AG10803 (cell line): ENCODE measurements around the gene NAA38.

Experiments used
- DNase-seq: peaks from one replicate; pipeline ENCODE4 v3.0.0; 2010; ENCODE audit warnings: low read depth
- H3K4me3 ChIP-seq: 2 replicates; pipeline ENCODE4 v1.5.1; 2011; ENCODE audit warnings: mild to moderate bottlenecking, low read length, control low read depth
- CTCF ChIP-seq: conservative IDR thresholded peaks from 2 replicates; pipeline ENCODE4 v1.5.1; 2011; ENCODE audit warnings: mild to moderate bottlenecking, low read length, control low read depth, inconsistent platforms

NAA38 gene

GRCh38 chr17:7846063-7846735, 11.2 kb downstream of the NAA38 start:
- no peak for DNase-seq
- no peak for TF ChIP-seq CTCF

GRCh38 chr17:7845359-7846062, 11.8 kb downstream of the NAA38 start:
- DNase-seq, result no peak
- peak overlapping the region; percentile 81; the same call in 1 of the 2 replicates for H3K4me3 ChIP-seq
- no peak for TF ChIP-seq CTCF

More at GRCh38 chr17:7846063-7846735, 11.2 kb downstream of the NAA38 start:
- H3K4me3 ChIP-seq, result no peak overlapping the region

- peak overlapping the region; percentile 81 for H3K4me3 ChIP-seq
- no peak for TF ChIP-seq CTCF
- peak; percentile 94 for DNase-seq
Measured at GRCh38 chr17:7844292-7845154, 12.8 kb downstream of the NAA38 start.

GRCh38 chr17:7843536-7844291, 13.6 kb downstream of the NAA38 start:
- H3K4me3 ChIP-seq, result peak overlapping the region; percentile 81
- no peak for TF ChIP-seq CTCF
- peak; percentile 68 for DNase-seq

- peak overlapping the region; percentile 81 for H3K4me3 ChIP-seq
- no peak for DNase-seq
- TF ChIP-seq CTCF, result no peak
Measured at GRCh38 chr17:7843257-7843535, 14.2 kb downstream of the NAA38 start.

- TF ChIP-seq CTCF, result no peak
- peak overlapping the region; percentile 81 for H3K4me3 ChIP-seq
- DNase-seq, result peak; percentile 85
Measured at GRCh38 chr17:7842380-7843256, 14.7 kb downstream of the NAA38 start.
